GM21576 (cell line): ENCODE data around the gene TMEM30B.
A peak's percentile ranks its signal among the peaks of the same experiment; 100 is the strongest.
"Not testable (repeated sequence)": the region's sequence is repeated elsewhere in the genome, so short reads cannot be mapped to it uniquely, and the experiment has no call there.

Experiments used
- ATAC-seq: cut with Tn5 transposase; IDR thresholded peaks from one replicate; pipeline ENCODE4 v1.9.1; 2021; ENCODE audit warnings: mild to moderate bottlenecking, moderate library complexity; ENCODE audit not compliant: unreplicated experiment

Gene TMEM30B, protein sequence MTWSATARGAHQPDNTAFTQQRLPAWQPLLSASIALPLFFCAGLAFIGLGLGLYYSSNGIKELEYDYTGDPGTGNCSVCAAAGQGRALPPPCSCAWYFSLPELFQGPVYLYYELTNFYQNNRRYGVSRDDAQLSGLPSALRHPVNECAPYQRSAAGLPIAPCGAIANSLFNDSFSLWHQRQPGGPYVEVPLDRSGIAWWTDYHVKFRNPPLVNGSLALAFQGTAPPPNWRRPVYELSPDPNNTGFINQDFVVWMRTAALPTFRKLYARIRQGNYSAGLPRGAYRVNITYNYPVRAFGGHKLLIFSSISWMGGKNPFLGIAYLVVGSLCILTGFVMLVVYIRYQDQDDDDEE

DNA sequence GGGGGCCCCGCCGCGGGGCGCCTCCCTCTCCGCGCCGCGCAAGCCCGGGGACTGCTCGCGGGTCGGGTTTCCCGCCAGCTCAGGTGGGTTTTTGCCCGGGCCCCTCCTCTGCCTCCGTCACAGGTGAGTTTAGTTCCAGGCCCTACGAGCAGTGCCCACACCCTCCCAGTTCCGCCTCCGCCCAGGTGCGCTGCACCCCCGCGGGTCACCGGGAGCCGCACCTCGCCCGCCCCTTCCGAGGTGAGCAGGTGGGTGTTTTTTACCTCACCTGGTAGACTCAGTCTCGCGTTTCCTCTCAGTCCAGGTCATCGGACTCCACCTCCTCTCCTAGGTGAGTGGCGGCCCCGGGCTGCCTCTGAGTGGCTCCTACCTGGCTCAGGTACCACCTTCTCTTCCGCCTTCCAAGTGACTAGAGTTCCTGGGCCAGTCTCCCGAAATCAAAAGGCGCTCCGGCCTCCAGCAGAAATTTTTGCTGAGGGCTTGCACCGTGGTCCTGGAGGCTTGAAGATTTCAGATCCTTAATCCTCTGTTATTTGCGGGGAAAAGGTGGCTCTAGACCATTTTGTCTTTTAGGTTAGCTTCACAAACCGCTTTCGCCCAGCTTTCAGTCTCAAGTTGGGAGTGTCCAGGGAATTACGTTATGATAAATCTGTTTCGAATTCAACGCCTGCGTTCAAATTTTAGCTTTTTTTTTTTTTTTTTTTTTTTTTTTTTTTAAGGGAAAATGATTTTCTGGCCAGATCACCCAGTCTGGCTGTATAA, at the start of gene TMEM30B:
TSS of gene TMEM30B (minus strand) at position 153 of the 762 bp plus-strand sequence. CDS start 191 bp downstream, outside the sequence.
- no peak for ATAC-seq

DNA sequence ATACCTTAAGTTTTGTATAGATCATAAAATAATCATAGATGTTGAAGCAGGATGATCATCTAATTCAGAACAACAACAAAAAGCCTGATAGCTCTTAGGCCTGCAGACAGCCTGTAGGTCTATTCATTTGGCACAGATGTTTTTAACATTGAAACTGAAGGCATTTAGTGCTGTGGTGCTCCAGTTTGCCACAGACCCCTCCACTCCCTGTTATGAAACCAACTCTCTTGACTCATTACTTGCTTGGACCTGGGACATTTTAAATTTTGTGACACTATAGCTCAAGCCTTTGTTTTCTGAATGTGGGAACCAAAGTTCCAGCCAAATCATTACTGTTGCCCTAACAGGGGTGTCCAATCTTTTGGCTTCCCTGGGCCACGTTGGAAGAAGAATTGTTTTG, 49.4 kb upstream of the TMEM30B start:
- no peak for ATAC-seq

DNA sequence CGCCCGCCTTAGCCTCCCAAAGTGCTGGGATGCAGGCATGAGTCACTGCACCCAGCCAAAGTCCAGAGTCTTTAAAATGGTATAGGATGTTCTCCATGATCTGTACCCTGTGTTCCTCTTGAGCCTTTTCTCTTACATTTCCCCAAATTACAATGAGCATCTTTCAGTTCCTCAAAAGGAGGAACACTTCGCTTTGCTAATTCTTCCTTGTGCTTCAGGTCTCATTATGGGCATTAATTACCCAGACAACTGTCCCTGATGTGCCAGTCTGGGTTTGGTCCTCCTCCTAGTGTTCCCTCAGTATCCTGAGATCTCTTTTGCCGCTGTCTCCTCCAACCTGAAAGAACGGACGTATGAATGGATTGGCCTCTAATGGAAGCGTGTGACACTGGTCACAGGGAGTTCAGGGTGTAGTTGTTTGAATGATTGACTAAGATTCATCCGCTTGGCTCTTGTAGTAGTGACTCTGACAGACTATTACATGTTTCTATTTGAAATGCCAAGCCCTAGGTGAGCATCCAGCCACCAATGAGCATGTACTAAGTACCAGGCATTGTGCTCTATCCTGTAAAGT, 48.4 kb upstream of the TMEM30B start:
- no peak for ATAC-seq

DNA sequence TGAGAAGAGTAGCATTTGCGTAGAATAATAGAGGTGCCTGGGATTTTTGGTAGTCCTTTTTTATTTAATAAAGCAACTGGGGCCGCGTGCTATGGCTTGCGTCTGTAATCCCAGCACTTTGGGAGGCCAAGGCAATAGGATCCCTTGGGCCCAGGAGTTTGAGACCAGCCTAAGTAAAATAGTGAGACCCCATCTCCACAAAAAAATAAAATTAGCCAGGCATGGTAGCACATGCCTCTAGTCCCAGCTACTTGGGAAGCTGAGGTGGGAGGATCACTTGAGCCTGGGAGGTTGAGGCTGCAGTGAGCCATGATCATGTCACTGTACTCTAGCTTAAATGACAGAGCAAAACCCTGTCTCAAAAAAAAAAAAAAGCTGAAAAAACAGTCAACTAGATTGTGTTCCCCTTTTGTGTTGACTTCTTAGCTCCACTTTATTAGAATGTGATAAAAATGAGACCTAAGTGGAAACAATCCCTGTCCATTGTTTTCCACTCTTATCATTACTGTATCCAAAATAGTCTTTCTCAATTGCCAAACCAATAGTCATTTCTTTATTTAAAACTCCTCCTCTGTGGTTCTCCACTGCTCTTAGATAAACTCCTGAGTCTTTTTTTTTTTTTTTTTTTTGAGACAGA, 47.6 kb upstream of the TMEM30B start:
- ATAC-seq = no peak

DNA sequence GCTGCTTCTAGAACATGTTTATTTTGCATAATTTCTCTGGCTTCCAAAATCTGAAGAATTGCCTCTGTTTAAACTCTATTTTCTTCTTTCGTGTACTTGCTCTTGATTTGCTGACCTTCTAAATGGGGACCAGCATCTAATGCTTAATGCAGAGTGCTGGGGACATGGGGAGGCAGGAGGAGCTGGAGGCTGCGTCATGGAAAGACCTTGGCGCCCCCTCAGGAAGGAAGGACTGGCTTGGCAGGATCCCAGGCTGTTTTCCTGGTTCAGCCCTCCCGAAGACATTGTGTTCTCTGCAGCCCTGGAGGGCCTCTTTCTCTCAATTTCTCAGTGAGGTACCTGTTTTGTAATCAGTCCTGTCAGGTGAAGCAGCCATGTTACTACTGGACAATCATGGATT, 45.7 kb upstream of the TMEM30B start:
- ATAC-seq = no peak

DNA sequence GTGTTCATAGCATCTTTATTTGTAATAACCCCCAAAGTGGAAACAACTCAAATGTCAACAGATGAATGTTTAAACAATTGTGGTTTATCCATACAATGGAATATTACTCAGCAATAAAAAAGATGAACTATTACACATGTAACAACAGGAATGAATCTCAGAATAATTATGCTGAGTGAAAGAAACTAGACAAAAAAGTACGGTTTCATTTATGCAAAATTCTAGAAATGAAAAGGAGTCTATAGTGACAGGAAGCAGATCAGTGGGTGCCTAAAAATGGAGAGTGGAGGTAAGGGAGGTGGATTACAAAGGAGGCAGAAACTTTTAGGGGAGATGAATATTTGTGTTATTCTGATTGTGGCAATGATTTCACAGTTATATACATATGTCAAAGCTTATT, 45.0 kb upstream of the TMEM30B start:
- ATAC-seq = no peak

DNA sequence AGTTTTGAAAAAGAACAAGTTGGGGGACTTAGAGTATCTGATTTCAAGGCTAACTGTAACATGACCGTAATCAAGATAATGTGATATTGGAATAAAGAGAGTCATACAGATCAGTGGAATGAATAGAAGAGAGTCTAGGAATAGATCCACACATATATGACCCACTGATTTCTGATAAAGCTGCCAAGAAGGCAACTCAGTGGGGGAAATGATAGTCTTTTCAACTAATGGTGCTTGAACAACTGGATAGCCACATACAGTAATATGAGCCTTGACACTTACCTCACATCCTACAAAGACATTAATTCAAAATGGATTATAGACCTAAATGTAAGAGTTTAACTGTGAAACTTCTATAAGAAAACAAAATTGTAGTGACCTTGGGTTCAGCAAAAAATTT, 44.0 kb upstream of the TMEM30B start:
- ATAC-seq = no peak

DNA sequence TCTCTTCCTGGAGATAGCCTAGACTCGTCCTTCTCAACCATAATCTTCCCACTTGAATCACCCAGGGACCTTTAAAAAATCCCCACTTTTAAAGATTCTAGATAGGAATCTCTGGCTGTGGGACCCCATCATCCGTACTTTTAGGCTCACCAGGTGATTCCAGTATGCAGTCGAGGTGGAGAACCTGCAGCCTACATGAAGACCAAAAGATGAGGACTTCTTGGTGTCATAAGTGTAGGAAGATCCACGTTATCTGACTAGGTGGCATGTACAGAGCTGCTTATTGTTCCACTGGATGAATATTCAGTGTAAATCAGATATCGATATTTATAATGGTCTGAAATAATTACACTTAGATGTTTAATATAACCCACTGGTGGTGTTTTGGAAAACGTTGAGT, 42.8 kb upstream of the TMEM30B start:
- no peak for ATAC-seq

DNA sequence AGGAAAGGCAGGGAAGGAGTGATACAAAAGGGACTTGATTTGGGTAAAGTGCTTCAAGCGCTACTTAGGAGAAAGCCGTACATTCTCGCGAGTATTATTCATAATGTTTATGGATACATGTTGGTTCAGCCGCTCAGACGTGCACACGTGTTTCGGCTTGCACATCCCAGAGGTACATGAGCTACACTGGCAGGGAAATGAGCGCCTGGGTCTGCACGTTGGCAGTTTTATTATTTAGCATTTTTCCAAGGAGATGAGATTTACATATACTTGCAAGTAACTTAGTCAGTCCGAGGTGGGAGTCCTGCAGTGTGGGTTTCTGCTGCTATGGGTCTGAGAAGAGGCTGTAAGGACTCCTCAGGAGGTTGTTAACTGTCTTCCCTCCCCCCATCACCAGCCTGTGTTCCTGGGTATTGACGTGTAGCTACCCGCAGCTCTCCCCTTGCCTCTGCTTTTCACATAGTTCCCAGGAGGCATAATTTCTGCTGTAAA, 41.7 kb upstream of the TMEM30B start:
- no peak for ATAC-seq

DNA sequence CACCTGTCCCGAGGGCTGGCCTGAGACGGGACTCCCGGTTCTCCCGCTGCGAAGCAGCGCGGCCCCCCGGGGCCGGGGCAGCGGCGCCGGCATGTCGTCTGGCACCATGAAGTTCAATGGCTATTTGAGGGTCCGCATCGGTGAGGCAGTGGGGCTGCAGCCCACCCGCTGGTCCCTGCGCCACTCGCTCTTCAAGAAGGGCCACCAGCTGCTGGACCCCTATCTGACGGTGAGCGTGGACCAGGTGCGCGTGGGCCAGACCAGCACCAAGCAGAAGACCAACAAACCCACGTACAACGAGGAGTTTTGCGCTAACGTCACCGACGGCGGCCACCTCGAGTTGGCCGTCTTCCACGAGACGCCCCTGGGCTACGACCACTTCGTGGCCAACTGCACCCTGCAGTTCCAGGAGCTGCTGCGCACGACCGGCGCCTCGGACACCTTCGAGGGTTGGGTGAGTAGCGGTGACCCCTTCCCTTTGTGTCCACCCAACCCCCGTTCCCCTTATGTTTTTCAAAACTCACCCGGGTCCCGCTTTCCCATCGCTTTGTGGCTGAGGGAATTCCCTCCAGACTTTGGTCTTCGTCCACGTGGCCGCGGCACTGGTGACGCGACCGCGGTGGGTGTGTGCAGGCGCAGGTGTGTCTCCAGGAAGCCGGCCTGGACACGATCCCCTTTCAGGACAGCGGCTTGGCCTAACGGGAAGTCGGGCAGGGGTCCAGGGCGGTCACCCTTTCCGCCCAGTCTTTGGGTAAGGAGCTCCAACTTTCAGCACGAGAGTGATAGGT, 41.1 kb upstream of the TMEM30B start:
- ATAC-seq = no peak

DNA sequence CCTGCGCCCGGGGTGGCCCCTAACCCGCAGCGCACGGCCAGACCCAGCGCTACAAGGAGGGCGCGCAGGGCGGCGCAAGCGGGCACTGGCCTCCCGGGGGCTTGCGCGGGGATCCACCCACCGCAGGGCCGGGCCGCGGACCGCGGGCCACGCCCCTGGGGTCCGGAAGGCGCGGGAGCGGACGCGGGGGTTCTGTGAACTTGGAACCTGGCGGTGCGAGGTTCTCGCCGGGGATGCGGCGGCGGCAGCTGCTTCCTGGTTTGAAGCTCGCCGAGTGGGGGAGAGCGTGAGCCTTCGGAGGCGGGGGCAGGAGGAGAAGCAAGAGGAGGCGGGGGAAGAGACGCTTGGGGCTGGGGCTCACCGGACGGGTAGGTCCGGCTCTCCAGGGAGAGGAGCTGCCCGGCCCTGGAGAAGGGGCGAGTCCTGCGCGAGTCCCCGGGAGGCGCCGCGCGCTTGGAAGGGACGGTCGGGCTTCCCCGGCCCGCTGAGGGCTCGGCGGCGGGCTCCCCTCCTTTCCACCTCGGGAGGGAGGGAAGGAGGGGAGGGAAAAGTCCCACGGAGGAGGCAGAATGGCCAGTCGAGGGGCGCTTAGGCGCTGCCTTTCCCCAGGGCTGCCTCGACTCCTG, 40.4 kb upstream of the TMEM30B start, which contains the start of gene PRKCH:
TSS of gene PRKCH (plus strand) at position 195 of the 626 bp plus-strand sequence. CDS start 523 bp downstream, outside the sequence.
- peak; percentile 69 for ATAC-seq

DNA sequence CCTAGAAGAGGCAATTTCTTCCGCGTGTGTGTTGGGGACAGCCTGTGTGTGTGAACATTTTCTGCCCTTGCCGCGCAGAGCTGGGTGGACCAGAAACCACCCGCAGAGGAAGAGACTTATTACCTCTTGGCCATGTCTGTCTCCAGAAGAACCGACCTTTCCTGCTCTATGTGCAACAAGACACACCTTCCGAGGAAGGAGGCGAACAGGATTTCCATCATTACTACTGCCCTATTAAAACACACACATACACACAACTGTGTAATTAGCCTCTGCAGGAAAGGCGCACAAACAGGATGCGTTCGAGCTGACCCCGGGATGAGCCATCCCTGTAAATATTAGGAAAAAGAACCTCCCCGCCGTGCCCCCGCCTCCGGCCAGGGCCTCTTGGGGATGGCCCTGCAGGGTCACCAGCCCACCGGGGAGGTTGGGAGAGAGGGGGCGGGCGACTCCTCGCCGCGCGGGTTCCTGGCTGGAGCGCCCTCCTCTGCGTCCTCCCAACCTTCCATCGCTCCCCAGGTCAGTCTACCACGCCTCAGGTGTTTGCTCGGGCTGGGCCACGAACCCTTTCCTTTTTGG, 39.8 kb upstream of the TMEM30B start:
- no peak for ATAC-seq

DNA sequence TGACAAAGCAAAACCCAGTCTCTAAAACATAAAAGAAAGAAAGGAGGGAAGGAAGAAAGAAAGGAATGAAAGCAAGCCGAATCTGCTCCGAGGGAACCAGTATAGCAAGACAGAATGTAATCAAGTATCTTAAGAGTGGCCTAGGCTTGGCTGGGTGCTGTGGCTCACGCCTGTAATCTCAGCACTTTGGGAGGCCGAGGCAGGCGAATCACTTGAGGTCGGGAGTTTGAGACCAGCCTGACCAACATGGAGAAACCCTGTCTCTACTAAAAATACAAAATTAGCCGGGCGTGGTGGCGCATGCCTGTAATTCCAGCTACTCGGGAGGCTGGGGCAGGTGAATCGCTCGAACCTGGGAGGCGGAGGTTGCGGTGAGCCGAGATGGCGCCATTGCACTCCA, 39.0 kb upstream of the TMEM30B start:
- not testable (repeated sequence) for ATAC-seq

DNA sequence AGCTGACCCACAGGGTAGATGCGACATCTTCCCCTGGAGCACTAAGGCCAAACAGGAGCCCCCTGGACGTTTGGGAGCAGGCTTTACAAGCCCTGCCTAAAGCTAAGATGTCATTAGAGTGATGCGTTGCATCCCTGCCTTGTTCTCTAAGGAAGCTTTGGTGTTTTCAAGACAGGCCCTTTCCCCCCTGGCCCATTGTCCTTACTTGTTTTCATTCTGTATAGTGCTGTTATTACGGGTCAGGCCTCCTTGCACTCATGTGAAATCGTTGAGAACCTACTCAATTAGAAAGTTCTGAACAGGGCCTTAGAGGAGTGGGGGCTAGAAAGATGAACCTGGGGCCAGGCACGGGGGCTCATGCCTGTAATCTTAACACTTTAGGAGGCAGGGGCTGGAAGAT, 38.6 kb upstream of the TMEM30B start:
- no peak for ATAC-seq

DNA sequence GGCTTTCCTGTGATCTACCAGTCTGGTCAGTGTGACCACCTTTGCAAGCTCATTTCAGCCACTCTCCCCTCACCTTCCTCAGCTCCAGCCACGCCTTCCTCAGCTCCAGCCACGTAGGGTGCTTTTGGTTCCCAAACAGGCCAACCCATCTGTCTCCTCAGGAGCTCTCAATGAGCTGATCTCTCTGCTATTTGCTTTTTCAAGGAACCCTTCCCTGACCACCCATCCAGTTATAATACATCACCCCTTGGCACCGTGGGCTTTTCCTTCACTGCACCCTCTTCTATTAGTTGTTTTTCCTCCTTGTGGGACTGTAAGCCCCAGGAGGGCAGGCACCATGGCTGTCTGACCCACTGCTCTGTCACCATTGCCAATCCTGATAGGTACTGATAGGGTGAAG, 37.9 kb upstream of the TMEM30B start:
- ATAC-seq = no peak

DNA sequence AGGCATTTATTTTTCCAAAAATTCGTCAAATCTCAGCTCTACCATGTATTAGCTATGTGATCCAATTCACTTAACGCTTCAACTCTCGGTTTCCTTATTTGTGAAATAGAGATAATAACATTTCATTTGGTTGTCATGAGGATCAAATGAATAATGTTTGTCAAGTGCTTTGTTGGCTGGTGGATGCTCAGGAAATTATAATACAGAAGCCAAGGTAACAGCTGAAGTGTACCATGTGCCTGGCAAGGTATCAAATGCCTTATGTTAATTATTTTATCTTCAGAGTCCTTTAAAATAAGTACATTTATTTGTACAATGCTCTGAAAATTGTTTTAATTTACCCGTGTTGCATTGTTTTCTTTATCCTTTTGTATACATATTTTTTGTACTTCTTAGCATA, 34.2 kb upstream of the TMEM30B start:
- no peak for ATAC-seq

DNA sequence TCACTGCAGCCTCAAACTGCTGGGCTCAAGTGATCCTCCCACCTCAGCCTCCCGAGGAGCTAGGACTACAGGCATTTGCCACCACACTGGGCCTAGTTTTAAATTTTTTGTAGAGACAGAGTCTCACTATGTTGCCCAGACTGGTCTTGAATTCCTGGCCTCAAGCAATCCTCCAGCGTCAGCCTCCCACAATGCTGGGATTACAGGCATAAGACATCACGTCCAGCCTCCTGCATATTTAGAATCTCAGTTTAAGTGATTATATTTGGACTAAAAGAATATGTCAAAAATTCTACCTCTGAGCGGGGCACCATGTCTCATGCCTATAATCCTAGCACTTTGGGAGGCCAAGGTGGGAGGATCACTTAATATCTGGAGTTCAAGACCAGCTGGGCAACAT, 27.6 kb upstream of the TMEM30B start:
- ATAC-seq = not testable (repeated sequence)

DNA sequence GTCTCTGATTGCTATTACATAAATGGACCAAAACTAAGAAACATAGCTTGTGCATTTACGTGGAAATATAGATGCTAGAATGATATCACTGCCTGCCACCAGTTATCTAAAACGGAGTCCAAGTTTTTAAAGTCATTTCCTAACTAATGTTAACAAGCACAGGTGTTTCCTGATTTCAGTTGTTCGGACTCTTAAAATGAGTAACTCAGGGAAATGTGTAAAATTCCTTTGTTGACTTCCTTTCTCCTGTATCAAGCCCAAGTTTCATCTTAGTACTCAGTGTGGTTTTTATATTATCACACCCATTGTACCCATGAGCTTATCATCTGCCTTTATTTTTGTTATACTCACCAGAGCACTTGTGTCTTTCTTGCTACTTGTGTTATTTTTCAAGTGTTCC, 27.1 kb upstream of the TMEM30B start:
- no peak for ATAC-seq

DNA sequence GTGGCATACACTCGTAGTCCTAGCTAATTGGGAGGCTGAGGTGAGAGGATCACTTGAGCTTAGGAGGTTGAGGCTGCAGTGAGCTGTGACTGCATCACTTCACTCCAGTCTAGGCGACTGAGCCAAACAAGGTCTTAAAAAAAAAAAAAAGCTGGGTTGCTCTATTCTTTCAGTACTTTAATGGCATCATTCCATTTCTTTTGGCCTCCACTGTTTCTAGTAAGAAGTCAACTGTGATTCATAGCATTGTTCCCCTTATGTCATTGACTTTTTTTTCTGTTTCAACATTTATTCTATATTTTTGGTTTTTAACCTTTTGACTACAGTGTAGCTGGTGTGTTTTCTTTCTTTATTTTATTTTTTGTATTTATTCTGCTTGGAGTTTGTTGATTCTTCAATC, 23.6 kb upstream of the TMEM30B start:
- no peak for ATAC-seq

DNA sequence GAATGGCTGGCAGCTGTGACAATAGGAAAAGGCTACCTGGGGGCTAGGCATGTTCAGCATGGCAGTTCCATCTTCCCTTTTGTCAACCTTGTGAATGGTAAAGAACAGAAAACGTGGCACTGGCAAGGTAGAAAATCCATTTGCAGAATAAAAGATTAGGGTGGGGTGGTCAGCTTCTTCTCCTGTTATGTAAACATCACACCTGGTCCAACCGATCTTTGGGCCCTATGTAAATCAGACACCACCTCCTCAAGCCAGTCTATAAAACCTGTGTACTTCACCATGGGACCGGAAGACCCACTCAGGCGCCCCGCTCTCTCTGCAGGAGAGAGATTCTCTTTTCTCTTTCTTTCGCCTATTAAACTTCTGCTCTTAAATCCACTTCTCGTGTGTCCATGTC, 19.6 kb upstream of the TMEM30B start:
- ATAC-seq = no peak
